GOT3 (cell line): ENCODE data around the gene EPB41L1.

ENCODE experiments used
- DNase-seq: peaks from one replicate; lab custom pipeline; 2025; ENCODE audit warnings: mixed read lengths; lab: John Stamatoyannopoulos, UW

EPB41L1 gene

GRCh38 chr20:36225666-36226065 lies 71.1 kb downstream of the EPB41L1 start:
- no peak for DNase-seq

DNA sequence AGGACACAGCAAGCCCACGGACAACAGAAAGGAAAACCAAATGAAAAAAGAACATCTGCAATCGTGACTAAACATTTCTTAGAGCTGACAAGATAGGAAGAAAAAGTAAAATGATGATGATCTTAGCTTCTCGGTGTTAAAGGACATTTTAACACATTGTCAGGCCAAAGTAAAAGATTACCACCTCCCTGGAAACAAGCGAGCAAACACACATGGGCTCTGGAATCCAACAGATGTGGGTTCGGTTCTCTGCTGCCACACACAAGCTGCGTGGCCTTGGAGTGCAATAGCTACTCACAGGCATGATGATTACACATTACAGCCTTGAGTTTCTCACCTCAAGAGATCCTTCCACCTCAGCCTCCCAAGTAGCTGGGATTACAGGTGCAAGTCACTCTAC lies 74.2 kb downstream of the EPB41L1 start:
- no peak for DNase-seq

GRCh38 chr20:36230019-36230418 lies 75.5 kb downstream of the EPB41L1 start:
- no peak for DNase-seq

DNA sequence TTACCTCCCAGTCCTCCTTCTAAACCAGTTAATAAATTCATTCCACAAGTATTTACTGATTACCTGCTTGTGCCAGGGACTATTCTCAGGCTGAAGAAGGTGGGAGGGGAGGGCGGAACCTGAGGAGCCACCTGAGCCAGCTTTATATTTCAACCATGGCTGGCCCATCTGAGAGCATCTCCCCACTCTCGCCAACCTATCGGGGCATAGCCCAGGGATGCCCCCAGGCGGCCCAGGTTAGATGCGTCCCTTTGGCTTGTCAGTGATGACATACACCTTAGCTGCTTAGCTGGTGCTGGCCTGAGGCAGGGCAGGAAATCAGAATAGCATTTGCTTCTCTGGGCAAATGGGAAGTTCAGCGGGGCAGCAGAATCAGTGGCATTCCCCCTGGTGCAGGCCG lies 76.8 kb downstream of the EPB41L1 start:
- DNase-seq, result no peak

GRCh38 chr20:36234771-36235320 lies 80.3 kb downstream of the EPB41L1 start:
- DNase-seq, result no peak

GRCh38 chr20:36235892-36236785 lies 81.6 kb downstream of the EPB41L1 start, which contains the start of gene AAR2:
Gene AAR2, plus strand, starts transcription at chr20:36236478. Its CDS starts 3,391 bp downstream, at chr20:36239869.
- peak; percentile 56 for DNase-seq

DNA sequence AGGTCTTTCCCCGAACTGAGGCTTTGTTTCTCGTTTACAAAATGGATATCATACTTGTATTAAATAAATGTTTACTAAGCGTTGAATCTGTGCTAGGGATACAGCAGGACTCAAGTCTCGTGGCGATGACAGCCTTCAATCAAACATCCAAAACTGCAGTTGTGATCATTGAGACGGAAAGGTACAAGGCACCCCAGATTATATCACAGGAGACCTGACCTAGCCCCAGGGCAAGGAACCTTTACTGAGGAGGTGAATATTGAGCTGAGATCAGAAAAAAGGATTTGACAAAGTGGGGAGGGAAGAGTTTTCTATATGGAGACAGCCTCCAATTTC lies 82.2 kb downstream of the EPB41L1 start:
- no peak for DNase-seq

GRCh38 chr20:36237477-36237876 lies 82.9 kb downstream of the EPB41L1 start:
- no peak for DNase-seq

- no peak for DNase-seq
Observed at GRCh38 chr20:36238153-36238552, 83.6 kb downstream of the EPB41L1 start.

DNA sequence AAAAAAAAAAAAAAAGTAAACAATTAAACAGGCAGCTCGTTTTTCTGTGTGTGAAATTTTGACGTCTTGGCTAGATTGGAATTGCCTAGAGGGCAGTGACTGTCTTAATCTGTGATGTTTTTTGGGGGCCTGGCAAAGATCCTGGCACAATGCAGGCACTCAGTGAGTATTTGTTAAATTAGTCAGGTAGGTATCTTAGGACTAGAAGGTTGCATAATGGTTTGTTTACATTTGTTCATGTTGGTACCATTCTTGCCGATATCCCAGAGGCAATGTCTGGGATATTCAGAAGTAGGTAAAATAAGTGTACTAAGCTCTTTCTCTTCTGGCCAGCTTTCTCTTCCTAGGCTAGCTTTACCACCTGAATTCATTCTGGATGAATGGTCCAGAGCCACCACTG lies 84.2 kb downstream of the EPB41L1 start:
- no peak for DNase-seq

DNA sequence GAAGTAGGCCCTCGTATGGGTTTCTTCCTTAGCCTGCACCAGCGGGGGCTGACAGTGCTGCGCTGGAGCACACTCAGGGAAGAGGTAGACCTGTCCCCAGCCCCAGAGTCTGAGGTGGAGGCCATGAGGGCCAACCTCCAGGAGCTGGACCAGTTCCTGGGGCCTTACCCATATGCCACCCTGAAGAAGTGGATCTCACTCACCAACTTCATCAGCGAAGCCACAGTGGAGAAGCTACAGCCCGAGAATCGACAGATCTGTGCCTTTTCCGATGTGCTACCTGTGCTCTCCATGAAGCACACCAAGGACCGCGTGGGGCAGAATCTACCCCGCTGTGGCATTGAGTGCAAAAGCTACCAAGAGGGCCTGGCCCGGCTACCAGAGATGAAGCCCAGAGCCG lies 85.5 kb downstream of the EPB41L1 start:
- no peak for DNase-seq

GRCh38 chr20:36241678-36242077 lies 87.1 kb downstream of the EPB41L1 start:
- DNase-seq, result no peak

- no peak for DNase-seq
Observed at GRCh38 chr20:36243726-36244125, 89.2 kb downstream of the EPB41L1 start.

- no peak for DNase-seq
Observed at GRCh38 chr20:36246401-36246800, 91.9 kb downstream of the EPB41L1 start.

- no peak for DNase-seq
Observed at GRCh38 chr20:36248836-36249235, 94.3 kb downstream of the EPB41L1 start.

DNA sequence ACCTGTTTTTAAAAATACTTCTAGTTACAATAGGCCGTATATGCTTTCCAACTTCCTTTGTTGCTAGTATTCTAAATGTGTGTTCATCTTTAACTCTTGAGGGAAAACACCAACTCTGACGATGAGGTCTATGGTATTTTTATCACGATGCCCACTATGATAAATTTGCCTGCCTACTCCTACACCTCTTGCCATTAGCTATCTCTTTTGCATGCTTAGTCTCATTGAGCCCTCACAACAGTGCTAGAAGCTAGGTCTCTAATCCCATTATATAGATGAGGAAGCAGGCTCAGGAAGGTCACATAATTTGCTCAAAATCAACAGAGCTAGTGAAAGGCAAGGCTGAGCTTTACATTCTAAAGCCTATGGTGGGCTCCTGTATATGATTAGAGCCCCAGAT lies 94.9 kb downstream of the EPB41L1 start:
- no peak for DNase-seq

DNA sequence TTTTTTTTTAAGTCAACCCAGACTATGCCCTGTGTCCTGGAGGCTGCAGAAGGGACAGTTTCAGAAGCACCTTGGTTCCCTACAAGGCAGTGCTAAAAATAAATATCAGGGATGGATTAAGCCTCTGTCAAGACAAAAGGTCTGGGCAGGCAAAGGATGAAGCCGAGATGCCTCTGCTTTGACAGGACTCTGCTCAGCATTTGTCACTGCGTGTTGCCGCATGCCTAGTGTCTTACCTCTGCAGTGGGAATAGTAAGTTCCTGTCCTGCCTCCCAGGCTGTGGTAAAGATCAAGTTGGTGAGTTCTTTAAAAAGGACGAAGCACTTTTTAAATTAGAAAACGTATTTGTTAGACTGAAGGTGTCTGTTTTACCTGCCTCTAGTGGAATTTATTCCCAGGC lies 96.9 kb downstream of the EPB41L1 start:
- DNase-seq, result no peak

- no peak for DNase-seq
Observed at GRCh38 chr20:36252511-36252910, 98.0 kb downstream of the EPB41L1 start.

DNA sequence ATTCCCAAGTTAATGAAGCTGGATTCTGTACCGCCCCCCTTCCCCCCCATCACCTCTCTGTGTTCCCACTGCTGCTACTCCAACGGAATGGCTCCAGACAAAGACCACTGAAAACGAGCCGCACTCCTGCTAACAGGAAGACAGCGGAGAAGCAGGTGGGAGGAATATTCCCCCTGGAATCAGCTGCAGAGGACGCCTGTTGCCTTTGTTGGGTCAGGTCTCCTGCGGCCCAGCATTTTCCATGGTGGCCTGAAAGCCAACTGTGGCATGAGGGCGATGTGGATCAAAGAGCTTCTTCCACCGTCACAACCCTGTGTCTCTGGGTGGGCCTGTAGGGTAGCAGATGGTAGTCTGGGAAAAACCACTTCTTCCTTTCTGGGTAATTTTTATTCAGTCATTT lies 98.5 kb downstream of the EPB41L1 start:
- DNase-seq, result no peak

DNA sequence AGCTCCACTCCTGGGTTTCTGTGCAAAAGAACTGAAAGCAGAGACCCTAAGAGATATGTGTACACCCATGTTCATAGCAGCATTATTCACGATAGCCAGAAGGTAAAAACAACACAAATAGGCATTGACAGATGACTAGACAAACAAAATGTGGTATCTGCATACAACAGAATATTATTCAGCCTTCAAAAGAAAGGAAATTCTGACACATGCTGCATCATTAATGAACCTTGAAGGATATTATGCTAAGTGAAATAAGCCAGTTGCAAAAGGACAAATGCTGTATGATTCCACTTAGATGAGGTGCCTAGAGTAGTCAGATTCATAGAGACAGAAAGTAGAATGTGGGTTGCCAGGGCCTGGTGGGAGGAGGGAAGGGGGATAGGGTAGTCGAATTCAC lies 99.5 kb downstream of the EPB41L1 start:
- DNase-seq, result no peak

DNA sequence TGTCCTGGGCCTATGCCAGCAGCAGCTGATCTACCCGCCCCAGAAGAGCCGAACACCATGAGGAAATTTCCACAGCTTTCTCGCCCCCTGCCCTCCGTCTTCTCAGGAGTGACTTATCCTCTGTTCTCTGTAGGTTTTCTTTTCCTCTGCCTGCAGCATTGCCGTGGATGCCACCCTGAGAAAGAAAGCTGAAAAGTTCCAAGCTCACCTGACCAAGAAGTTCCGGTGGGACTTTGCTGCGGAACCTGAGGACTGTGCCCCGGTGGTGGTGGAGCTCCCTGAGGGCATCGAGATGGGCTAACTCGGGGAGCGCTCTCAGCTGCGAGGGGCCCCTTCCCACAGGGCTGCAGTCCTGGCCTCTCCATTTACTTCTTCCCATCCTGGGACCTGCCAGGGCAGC lies 100.9 kb downstream of the EPB41L1 start:
- DNase-seq, result no peak

DNA sequence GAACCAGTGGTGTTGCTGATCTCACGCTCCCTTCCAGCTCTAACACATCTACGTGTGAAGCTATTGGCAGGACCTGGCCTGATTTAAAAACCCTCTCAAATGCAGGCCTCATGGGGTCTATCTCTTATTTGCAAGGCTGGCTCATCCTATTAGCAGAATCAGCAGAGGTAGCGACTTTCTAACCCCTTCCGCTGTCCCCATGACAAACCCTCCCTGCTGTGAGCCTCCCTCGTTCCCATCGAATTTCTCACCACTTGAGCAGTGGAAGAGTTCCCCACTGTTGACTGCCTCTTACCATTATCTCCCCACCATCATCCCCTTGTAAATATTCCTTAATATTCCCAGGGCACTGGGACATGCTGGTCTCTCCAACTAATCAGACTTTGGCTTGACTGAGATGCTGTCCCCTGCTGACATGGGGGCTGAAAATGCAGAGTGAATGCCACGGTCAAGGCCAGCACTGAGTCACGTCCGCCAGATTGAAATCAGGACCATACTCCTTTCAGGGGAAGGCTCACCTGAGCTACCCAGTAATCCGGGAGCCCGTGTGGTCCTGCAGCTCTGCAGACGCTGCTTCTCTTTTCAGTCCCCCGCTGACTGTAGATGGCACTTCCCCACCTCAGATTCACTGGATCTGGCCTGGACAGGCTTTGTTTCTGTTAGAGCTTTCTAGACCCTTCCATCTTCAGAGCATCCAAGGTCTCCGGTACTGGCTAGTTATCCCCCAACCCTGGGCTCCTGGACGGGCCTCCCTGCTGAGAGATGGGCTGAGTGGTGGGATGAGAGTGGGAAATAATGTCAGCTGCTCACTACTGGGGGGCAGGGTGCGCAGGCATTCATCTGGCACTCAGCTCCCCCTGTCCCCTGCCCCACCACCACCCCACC lies 104.9 kb downstream of the EPB41L1 start:
- DNase-seq, result no peak

- DNase-seq, result no peak
Observed at GRCh38 chr20:36260316-36260715, 105.8 kb downstream of the EPB41L1 start.
